ENCODE results near the gene PKD1.

Gene PKD1

DNA sequence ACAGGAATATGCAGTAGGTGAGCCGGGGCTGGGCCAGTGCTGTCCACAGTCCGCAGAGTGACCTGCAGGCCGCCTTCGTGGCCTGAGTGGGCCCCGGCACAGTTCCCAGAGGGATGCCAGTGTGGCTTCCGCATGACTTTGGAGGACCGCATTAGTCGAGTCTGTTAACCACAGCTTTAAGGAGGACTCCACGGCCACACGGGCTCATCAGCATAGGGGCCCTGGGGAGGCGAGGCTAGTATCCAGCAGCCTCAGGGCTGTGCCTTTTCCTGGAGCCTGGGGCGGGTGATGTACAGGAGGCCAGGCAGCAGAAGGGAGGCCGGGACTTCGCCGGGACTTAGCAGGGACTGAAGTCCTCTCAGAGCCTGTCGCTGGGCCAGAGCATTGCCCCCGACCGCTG, 74.7 kb downstream of the PKD1 start:
- H3K27ac Mint-ChIP-seq = no peak overlapping the region
- H3K36me3 Mint-ChIP-seq (ENCODE audit: low read depth) = peaks cover 4% of the 10 kb centered on the region
- no peaks in the 10 kb centered on the region for H3K4me1 Mint-ChIP-seq (ENCODE audit: low read depth)
- H3K4me3 Mint-ChIP-seq = no peak overlapping the region
- H3K27me3 Mint-ChIP-seq = no peaks in the 10 kb centered on the region
- H3K9me3 Mint-ChIP-seq = no peaks in the 10 kb centered on the region

GRCh38 chr16:2060346-2060745, 75.4 kb downstream of the PKD1 start:
- Mint-ChIP-seq H3K9me3 (no peaks in the 10 kb centered on the region), H3K4me1 (ENCODE audit: low read depth) (no peaks in the 10 kb centered on the region), H3K36me3 (ENCODE audit: low read depth) (peaks cover 4% of the 10 kb centered on the region), H3K4me3 (no peak overlapping the region), H3K27me3 (no peaks in the 10 kb centered on the region), H3K27ac (no peak overlapping the region)

GRCh38 chr16:2058872-2059271, 76.8 kb downstream of the PKD1 start:
- Mint-ChIP-seq H3K4me1 (ENCODE audit: low read depth) (no peaks in the 10 kb centered on the region), H3K4me3 (no peak overlapping the region), H3K9me3 (no peaks in the 10 kb centered on the region), H3K27me3 (no peaks in the 10 kb centered on the region), H3K36me3 (ENCODE audit: low read depth) (peaks cover 7% of the 10 kb centered on the region), H3K27ac (no peak overlapping the region)

DNA sequence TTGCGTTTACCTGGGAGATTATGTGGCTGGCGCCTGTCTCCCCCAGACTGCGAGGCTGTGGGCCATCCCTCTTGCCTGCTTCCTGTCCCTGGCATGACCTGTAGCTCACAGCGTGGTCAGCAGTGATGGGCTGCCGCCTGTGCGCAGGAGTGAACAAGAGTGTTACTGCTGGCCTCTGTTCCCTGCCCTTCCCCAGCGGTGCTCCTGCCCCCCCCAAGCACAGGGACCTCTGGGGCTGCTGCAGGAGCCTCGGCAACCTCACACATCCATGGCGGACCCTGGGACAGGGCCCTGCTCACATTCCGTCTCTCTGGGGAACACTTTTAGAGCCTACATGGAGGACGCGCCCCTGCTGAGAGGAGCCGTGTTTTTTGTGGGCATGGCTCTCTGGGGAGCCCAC, 77.3 kb downstream of the PKD1 start:
- H3K4me1 Mint-ChIP-seq (ENCODE audit: low read depth) = no peaks in the 10 kb centered on the region
- H3K27me3 Mint-ChIP-seq = no peaks in the 10 kb centered on the region
- H3K9me3 Mint-ChIP-seq = no peaks in the 10 kb centered on the region
- H3K36me3 Mint-ChIP-seq (ENCODE audit: low read depth) = peaks cover 7% of the 10 kb centered on the region
- no peak overlapping the region for H3K27ac Mint-ChIP-seq
- H3K4me3 Mint-ChIP-seq = no peak overlapping the region

DNA sequence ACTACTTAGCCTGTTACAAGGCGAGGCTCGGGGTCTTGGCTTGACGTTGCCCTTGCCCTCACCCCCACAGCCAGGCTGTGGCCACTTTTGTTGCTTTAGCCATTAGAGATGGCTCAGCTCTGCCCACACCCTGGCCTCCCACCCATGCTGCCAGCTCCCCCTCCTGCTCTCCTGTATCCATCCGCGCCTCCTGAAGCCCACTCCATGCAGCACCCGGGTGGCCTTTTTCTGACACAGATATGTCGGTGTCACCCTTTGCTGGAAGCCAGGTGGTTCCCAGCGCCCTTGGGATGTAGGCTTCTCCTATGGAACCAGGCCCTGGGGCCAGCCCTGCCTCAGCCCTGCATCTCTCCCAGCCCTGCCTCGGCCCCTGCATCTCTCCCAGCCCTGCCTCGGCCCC, 78.3 kb downstream of the PKD1 start:
- Mint-ChIP-seq H3K9me3 (no peaks in the 10 kb centered on the region), H3K4me3 (no peak overlapping the region), H3K4me1 (ENCODE audit: low read depth) (no peaks in the 10 kb centered on the region), H3K27ac (no peak overlapping the region), H3K36me3 (ENCODE audit: low read depth) (peaks cover 7% of the 10 kb centered on the region), H3K27me3 (no peaks in the 10 kb centered on the region)

DNA sequence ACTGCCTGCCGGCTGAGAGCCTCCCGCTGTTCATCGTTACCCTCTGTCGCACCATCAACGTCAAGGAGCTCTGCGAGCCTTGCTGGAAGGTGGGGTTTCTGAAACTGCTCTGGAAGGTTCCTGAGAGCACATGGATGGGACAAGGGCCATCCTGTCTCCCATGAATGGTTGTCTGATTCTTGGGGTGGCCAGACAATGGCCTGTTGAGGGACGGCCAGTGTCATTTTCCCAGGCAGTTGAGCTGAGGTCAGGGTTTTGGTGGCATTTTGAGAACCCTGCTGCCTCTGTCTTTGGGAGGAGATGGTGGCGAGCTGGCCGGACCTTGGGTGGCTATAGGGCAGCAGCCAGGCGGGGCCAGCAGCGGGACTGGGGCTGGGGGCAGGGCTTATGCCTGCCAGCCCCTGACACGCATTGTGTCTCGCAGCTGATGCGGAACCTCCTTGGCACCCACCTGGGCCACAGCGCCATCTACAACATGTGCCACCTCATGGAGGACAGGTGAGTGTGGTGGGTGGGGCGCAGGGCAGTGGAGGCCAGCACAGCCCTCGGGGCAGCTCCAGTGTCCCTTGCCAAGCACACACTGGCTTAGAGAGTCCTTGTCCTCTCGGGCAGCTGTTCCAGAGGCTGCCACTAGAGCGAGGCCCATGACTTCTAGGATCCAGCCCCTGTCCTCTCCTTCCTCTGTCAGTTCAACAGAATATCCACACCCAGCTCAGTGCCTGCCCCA, 78.9 kb downstream of the PKD1 start:
- Mint-ChIP-seq H3K9me3 (no peaks in the 10 kb centered on the region), H3K36me3 (ENCODE audit: low read depth) (peaks cover 7% of the 10 kb centered on the region), H3K4me3 (no peak overlapping the region), H3K4me1 (ENCODE audit: low read depth) (no peaks in the 10 kb centered on the region), H3K27me3 (no peaks in the 10 kb centered on the region), H3K27ac (no peak overlapping the region)

GRCh38 chr16:2056077-2056476, 79.6 kb downstream of the PKD1 start:
- H3K9me3 Mint-ChIP-seq = no peaks in the 10 kb centered on the region
- H3K27ac Mint-ChIP-seq = no peak overlapping the region
- no peak overlapping the region for H3K4me3 Mint-ChIP-seq
- no peaks in the 10 kb centered on the region for H3K4me1 Mint-ChIP-seq (ENCODE audit: low read depth)
- H3K27me3 Mint-ChIP-seq = no peaks in the 10 kb centered on the region
- H3K36me3 Mint-ChIP-seq (ENCODE audit: low read depth) = peaks cover 11% of the 10 kb centered on the region

- Mint-ChIP-seq H3K9me3 (no peaks in the 10 kb centered on the region), H3K36me3 (ENCODE audit: low read depth) (peaks cover 15% of the 10 kb centered on the region), H3K4me3 (no peak overlapping the region), H3K27me3 (no peaks in the 10 kb centered on the region), H3K4me1 (ENCODE audit: low read depth) (no peaks in the 10 kb centered on the region), H3K27ac (no peak overlapping the region)
Observed at GRCh38 chr16:2054543-2055245, 81.0 kb downstream of the PKD1 start.

DNA sequence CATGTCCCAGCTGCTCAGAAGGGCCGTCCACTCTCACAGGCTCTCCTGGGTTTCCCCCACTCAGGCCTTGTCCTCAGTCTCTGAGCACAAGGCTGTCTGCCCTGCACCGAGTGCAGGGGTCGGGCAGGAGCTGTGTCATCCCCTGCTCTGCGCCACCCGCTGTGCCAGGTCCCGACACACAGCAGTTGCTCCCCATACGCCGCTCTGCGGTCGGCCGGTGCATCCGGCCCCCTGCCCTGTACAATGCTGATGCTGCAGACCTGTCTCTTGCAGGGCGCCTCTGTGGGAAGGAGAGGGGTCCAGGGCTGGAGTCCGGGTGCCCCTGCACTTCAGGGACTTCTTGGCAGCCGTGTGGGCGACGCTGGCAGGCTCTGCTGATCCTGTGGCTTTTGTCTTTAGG, 81.8 kb downstream of the PKD1 start:
- Mint-ChIP-seq H3K4me3 (no peak overlapping the region), H3K27ac (no peak overlapping the region), H3K27me3 (no peaks in the 10 kb centered on the region), H3K9me3 (no peaks in the 10 kb centered on the region), H3K36me3 (ENCODE audit: low read depth) (peaks cover 15% of the 10 kb centered on the region), H3K4me1 (ENCODE audit: low read depth) (peaks cover 5% of the 10 kb centered on the region)

- no peaks in the 10 kb centered on the region for H3K27me3 Mint-ChIP-seq
- H3K4me3 Mint-ChIP-seq = no peak overlapping the region
- peaks cover 10% of the 10 kb centered on the region for H3K4me1 Mint-ChIP-seq (ENCODE audit: low read depth)
- H3K27ac Mint-ChIP-seq = no peak overlapping the region
- peaks cover 15% of the 10 kb centered on the region for H3K36me3 Mint-ChIP-seq (ENCODE audit: low read depth)
- no peaks in the 10 kb centered on the region for H3K9me3 Mint-ChIP-seq
Observed at GRCh38 chr16:2053211-2053610, 82.5 kb downstream of the PKD1 start.

DNA sequence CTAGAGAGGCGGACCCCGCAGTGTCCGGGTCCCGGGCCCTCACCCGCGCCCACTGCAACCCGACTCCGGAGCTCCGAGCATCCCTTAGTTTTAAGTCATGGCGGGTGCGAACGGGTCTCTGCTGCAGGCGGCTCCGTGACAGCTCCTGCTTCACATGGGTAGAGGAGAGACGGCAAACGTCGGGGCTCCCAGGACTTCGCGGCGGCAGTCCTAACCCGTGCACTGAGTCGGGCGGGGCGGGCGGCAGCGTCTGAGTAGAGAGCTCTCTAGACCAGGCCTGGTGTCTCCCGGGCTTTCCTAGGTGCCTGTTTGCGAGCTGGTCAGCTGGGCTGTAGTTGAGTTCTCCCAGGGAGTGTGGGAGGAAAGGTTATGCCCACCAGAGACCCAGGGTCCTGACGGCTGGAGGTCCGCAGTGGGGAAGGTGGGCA, 87.6 kb downstream of the PKD1 start:
- Mint-ChIP-seq H3K9me3 (no peaks in the 10 kb centered on the region), H3K4me3 (peak overlapping the region; percentile 90), H3K4me1 (ENCODE audit: low read depth) (peaks cover 16% of the 10 kb centered on the region)

GRCh38 chr16:2047330-2048115, 88.2 kb downstream of the PKD1 start, which contains the start of the genes NTHL1 and TSC2:
TSS of gene NTHL1 (minus strand) at chr16:2047834. CDS start at chr16:2047823, 11 bp downstream.
TSS of gene TSC2 (plus strand) at chr16:2047985. CDS start at chr16:2048616, 631 bp downstream.
- Mint-ChIP-seq H3K36me3 (ENCODE audit: low read depth) (peaks cover 9% of the 10 kb centered on the region), H3K9me3 (no peaks in the 10 kb centered on the region), H3K4me3 (peak within 1 kb of the TSS; percentile 90), H3K4me1 (ENCODE audit: low read depth) (peaks cover 16% of the 10 kb centered on the region), H3K27ac (peak within 1 kb of the TSS; percentile 58), H3K27me3 (no peaks in the 10 kb centered on the region)

More for the DNA sequence above, 87.6 kb downstream of the PKD1 start:
- peaks cover 9% of the 10 kb centered on the region for H3K36me3 Mint-ChIP-seq (ENCODE audit: low read depth)
- H3K27ac Mint-ChIP-seq = no peak overlapping the region
- no peaks in the 10 kb centered on the region for H3K27me3 Mint-ChIP-seq

- Mint-ChIP-seq H3K36me3 (ENCODE audit: low read depth) (peaks cover 9% of the 10 kb centered on the region), H3K4me3 (peak overlapping the region; percentile 90), H3K27me3 (no peaks in the 10 kb centered on the region), H3K9me3 (no peaks in the 10 kb centered on the region), H3K4me1 (ENCODE audit: low read depth) (peaks cover 16% of the 10 kb centered on the region), H3K27ac (peak overlapping the region; percentile 47)
Observed at GRCh38 chr16:2046893-2047329, 88.8 kb downstream of the PKD1 start.

GRCh38 chr16:2045965-2046892, 89.5 kb downstream of the PKD1 start:
- Mint-ChIP-seq H3K4me1 (ENCODE audit: low read depth) (peaks cover 16% of the 10 kb centered on the region), H3K27ac (no peak overlapping the region), H3K27me3 (no peaks in the 10 kb centered on the region), H3K9me3 (no peaks in the 10 kb centered on the region), H3K36me3 (ENCODE audit: low read depth) (peaks cover 6% of the 10 kb centered on the region), H3K4me3 (peak overlapping the region; percentile 90)

Measured in stimulated activated naive CD8-positive, alpha-beta T cell treated with anti-CD3 and anti-CD28 coated beads, Interleukin-15, Interleukin-2, amounts not matched to agents 100 ng/mL and 50 ng/mL, for 24 hours (primary cell).